OCI-LY1 (cell line): ENCODE results near the gene DHX36.

ENCODE experiments used
- H2AFZ ChIP-seq: fragments of 200-600 bp; sonication (generic), shearing (Covaris generic); 2 replicates; pipeline ENCODE4 v1.6.0; 2014; ENCODE audit warnings: antibody characterized with exemption, mild to moderate bottlenecking, low read length
- H3F3A ChIP-seq: fragments of 200-600 bp; sonication (generic), shearing (Covaris generic); 2 replicates; pipeline ENCODE4 v1.6.0; 2014; ENCODE audit warnings: mild to moderate bottlenecking, antibody characterized with exemption, low read length, moderate library complexity; ENCODE audit not compliant: insufficient read depth
- H3K27ac ChIP-seq: fragments of 200-600 bp; sonication (generic); 2 replicates; pipeline ENCODE4 v1.5.1; 2014; ENCODE audit warnings: low read length, mixed run types, mild to moderate bottlenecking, low read depth; ENCODE audit not compliant: poor library complexity, severe bottlenecking
- H3K27me3 ChIP-seq: fragments of 200-600 bp; sonication (generic); 2 replicates; pipeline ENCODE4 v1.6.0; 2014; ENCODE audit warnings: antibody characterized with exemption, mild to moderate bottlenecking, low read length, moderate library complexity; ENCODE audit not compliant: insufficient read depth
- H3K36me3 ChIP-seq: fragments of 200-600 bp; sonication (generic); 2 replicates; pipeline ENCODE4 v1.6.1; 2014; ENCODE audit warnings: mild to moderate bottlenecking, antibody characterized with exemption, low read length, moderate library complexity, mixed read lengths; ENCODE audit not compliant: insufficient read depth
- H3K4me1 ChIP-seq: fragments of 200-600 bp; sonication (generic); 2 replicates; pipeline ENCODE4 v1.5.1; 2014; ENCODE audit warnings: mild to moderate bottlenecking, low read length, moderate library complexity; ENCODE audit not compliant: insufficient read depth, severe bottlenecking
- H3K4me2 ChIP-seq: fragments of 200-600 bp; sonication (generic), shearing (Covaris generic); 2 replicates; pipeline ENCODE4 v1.6.1; 2014; ENCODE audit warnings: low read length
- H3K4me3 ChIP-seq: fragments of 200-600 bp; sonication (generic); 2 replicates; pipeline ENCODE4 v1.5.1; 2014; ENCODE audit warnings: low read length, low read depth, mild to moderate bottlenecking, mixed read lengths; ENCODE audit not compliant: poor library complexity, severe bottlenecking
- H3K79me2 ChIP-seq: fragments of 200-600 bp; shearing (Covaris generic); 2 replicates; pipeline ENCODE4 v1.6.1; 2016; ENCODE audit warnings: mixed run types, low read length, mixed read lengths; ENCODE audit not compliant: insufficient read depth
- H3K9ac ChIP-seq: fragments of 200-600 bp; sonication (generic), shearing (Covaris generic); 2 replicates; pipeline ENCODE4 v1.6.1; 2014; ENCODE audit warnings: mild to moderate bottlenecking, low read length, mixed read lengths
- H3K9me2 ChIP-seq: fragments of 200-600 bp; sonication (generic), shearing (Covaris generic); 2 replicates; pipeline ENCODE4 v1.6.1; 2014; ENCODE audit warnings: low read depth, mild to moderate bottlenecking, low read length, mixed read lengths
- H3K9me3 ChIP-seq: fragments of 200-600 bp; shearing (Covaris generic); 2 replicates; pipeline ENCODE4 v1.6.1; 2014; ENCODE audit warnings: low read length, mixed read lengths
- H4K20me1 ChIP-seq: fragments of 200-600 bp; sonication (generic), shearing (Covaris generic); 2 replicates; pipeline ENCODE4 v1.6.0; 2016; ENCODE audit warnings: mild to moderate bottlenecking, low read length; ENCODE audit not compliant: insufficient read depth
- EZH2 ChIP-seq: fragments of 200-600 bp; sonication (generic), shearing (Covaris generic); IDR thresholded peaks from 2 replicates; pipeline ENCODE4 v1.8.0; 2017; ENCODE audit warnings: borderline replicate concordance, mixed run types, mild to moderate bottlenecking, antibody characterized with exemption, low read length, moderate library complexity, mixed read lengths
- TF ChIP-seq, protein P1 (sequence below): fragments of 200-600 bp; sonication (generic), shearing (Covaris generic); IDR thresholded peaks from 2 replicates; pipeline ENCODE4 v1.5.1; 2017; ENCODE audit warnings: mild to moderate bottlenecking, antibody characterized with exemption, low read length, moderate library complexity, mixed read lengths

DHX36 gene

DNA sequence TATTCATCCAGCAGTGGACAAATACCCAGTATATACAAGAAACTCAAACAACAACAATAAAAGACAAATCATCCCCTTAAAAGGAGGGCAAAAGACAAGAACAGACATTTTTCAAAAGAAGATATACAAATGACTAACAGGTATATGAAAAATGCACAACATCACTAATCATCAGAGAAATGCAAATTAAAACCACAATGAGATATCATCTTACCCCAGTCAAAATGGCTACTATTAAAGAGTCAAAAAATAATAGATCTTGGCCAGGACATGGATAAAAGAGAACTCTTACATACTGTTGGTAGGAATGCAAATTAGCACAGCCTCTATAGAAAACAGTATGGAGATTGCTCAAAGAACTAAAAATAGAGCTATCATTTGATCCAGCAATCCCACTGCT lies 16.9 kb downstream of the DHX36 start:
- TF ChIP-seq EZH2 = no peak
- TF ChIP-seq, protein P1, sequence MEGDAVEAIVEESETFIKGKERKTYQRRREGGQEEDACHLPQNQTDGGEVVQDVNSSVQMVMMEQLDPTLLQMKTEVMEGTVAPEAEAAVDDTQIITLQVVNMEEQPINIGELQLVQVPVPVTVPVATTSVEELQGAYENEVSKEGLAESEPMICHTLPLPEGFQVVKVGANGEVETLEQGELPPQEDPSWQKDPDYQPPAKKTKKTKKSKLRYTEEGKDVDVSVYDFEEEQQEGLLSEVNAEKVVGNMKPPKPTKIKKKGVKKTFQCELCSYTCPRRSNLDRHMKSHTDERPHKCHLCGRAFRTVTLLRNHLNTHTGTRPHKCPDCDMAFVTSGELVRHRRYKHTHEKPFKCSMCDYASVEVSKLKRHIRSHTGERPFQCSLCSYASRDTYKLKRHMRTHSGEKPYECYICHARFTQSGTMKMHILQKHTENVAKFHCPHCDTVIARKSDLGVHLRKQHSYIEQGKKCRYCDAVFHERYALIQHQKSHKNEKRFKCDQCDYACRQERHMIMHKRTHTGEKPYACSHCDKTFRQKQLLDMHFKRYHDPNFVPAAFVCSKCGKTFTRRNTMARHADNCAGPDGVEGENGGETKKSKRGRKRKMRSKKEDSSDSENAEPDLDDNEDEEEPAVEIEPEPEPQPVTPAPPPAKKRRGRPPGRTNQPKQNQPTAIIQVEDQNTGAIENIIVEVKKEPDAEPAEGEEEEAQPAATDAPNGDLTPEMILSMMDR = no peak
- Histone ChIP-seq H3F3A (no peaks in the 10 kb centered on the region), H3K9me2 (no peaks in the 10 kb centered on the region), H3K9ac (no peak overlapping the region), H3K27me3 (no peaks in the 10 kb centered on the region), H3K4me3 (no peak overlapping the region), H4K20me1 (no peaks in the 10 kb centered on the region), H3K4me1 (no peaks in the 10 kb centered on the region), H3K27ac (no peak overlapping the region), H3K9me3 (no peaks in the 10 kb centered on the region), H3K79me2 (no peaks in the 10 kb centered on the region; the same call in 1 of the 2 replicates), H2AFZ (no peak overlapping the region), H3K4me2 (no peak overlapping the region), H3K36me3 (peaks cover 92% of the 10 kb centered on the region)

DNA sequence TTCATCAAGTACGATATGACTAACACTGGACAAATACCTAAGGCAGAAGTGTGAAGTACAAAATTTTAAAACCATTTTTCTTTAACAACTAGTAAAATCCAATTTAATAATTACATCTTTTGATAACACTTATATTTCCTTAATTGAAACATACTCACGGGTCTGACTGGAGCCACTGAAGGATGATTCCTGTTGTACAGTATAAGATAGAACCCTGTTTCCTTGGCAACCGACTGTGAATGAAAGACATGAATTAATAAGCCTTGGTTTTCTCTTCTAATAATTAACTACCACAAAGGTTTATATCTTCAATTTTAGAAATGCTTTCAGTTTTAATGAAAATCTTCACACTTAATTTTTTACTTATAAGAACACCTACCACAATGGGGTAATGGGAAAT lies 19.4 kb downstream of the DHX36 start:
- Histone ChIP-seq H3K36me3 (peaks cover 100% of the 10 kb centered on the region), H3K4me1 (no peaks in the 10 kb centered on the region), H3K27me3 (no peaks in the 10 kb centered on the region), H3K4me3 (no peak overlapping the region), H3K4me2 (no peak overlapping the region), H3K27ac (no peak overlapping the region), H3K9me3 (no peaks in the 10 kb centered on the region), H3F3A (no peaks in the 10 kb centered on the region), H4K20me1 (0 out of 2 replicates have a peak, but pooled peaks cover 3% of the 10 kb centered on the region), H3K9ac (no peak overlapping the region), H3K9me2 (no peaks in the 10 kb centered on the region), H3K79me2 (no peaks in the 10 kb centered on the region; the same call in 1 of the 2 replicates), H2AFZ (no peak overlapping the region)
- TF ChIP-seq, protein P1 = no peak
- TF ChIP-seq EZH2 = no peak

DNA sequence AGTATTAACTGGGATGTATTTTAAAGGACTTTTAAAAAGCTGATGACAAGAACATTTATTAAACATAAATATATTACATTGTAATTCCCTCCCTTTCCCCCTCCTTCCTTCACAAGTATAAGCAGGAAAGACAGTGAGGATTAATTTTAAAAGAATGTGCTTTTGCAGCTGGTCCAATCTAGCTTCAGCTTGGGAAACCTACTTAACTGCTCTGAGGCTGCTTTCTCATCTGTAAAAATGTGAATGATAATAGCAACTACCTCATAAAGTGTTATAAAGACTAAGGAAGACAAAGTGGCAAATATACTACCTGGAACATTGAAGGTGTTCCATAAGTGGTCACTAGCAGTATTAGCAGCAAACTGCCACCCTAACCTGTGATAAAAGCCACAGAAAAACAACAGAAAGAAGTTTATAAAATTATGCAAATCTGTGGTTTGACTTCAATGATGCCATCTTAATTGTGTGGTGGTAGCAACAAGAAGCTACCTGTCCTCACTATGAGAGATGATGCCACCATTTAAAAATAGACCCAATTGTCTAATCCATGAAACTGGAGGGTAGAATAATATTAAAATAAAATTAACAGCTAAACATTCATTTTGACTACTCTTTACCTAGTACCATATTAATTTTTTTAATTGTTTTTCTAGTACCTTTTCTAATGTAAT lies 20.0 kb downstream of the DHX36 start:
- H3K36me3 ChIP-seq = peaks cover 100% of the 10 kb centered on the region
- no peak overlapping the region for H2AFZ ChIP-seq
- no peak overlapping the region for H3K9ac ChIP-seq
- H3F3A ChIP-seq = no peaks in the 10 kb centered on the region
- H3K4me1 ChIP-seq = no peaks in the 10 kb centered on the region
- no peaks in the 10 kb centered on the region for H3K9me3 ChIP-seq
- no peaks in the 10 kb centered on the region for H3K27me3 ChIP-seq
- TF ChIP-seq, protein P1 = no peak
- no peak for TF ChIP-seq EZH2
- H3K4me2 ChIP-seq = no peak overlapping the region
- H3K9me2 ChIP-seq = no peaks in the 10 kb centered on the region
- H3K27ac ChIP-seq = no peak overlapping the region
- no peak overlapping the region for H3K4me3 ChIP-seq
- H4K20me1 ChIP-seq = 0 out of 2 replicates have a peak, but pooled peaks cover 3% of the 10 kb centered on the region
- H3K79me2 ChIP-seq = no peaks in the 10 kb centered on the region
